Smooth muscle cell (in vitro differentiated cells): Measurements from ENCODE around the gene FLVCR2. TPM values are rescaled to one million over a fixed set of nuclear protein-coding genes. Genes with fewer than 3 reads are reported as not detected.

Experiments
- DNase-seq: peaks from one replicate; lab custom pipeline; 2025; ENCODE audit not compliant: unreplicated experiment; lab: John Stamatoyannopoulos, UW
- H2AFZ ChIP-seq: fragments of 200-600 bp; sonication (generic); 2 replicates; pipeline ENCODE4 v1.6.0; 2016; ENCODE audit warnings: antibody characterized with exemption, low read depth, mild to moderate bottlenecking
- H3F3A ChIP-seq: fragments of 200-600 bp; sonication (generic); 2 replicates; pipeline ENCODE4 v1.6.0; 2017; ENCODE audit warnings: antibody characterized with exemption, low read depth
- H3K27ac ChIP-seq: fragments of 200-600 bp; sonication (generic); 2 replicates; pipeline ENCODE4 v1.5.1; 2016; ENCODE audit warnings: low read depth, mild to moderate bottlenecking
- H3K27me3 ChIP-seq: fragments of 200-600 bp; sonication (generic); 2 replicates; pipeline ENCODE4 v1.6.1; 2016; ENCODE audit warnings: low read depth, mild to moderate bottlenecking
- H3K36me3 ChIP-seq: fragments of 200-600 bp; sonication (generic); 2 replicates; pipeline ENCODE4 v1.5.1; 2016; ENCODE audit warnings: low read depth
- H3K4me1 ChIP-seq: fragments of 200-600 bp; sonication (generic); 2 replicates; pipeline ENCODE4 v1.5.1; 2016; ENCODE audit warnings: low read depth
- H3K4me2 ChIP-seq: fragments of 200-600 bp; sonication (generic); 2 replicates; pipeline ENCODE4 v1.6.0; 2016; ENCODE audit warnings: mild to moderate bottlenecking
- H3K4me3 ChIP-seq: fragments of 200-600 bp; sonication (generic); 2 replicates; pipeline ENCODE4 v1.5.1; 2016; ENCODE audit warnings: mild to moderate bottlenecking
- H3K79me2 ChIP-seq: fragments of 200-600 bp; sonication (generic); 2 replicates; pipeline ENCODE4 v1.6.0; 2016; ENCODE audit warnings: low read depth, mild to moderate bottlenecking
- H3K9ac ChIP-seq: fragments of 200-600 bp; sonication (generic); 2 replicates; pipeline ENCODE4 v1.6.0; 2016; ENCODE audit warnings: low read depth
- H3K9me3 ChIP-seq: fragments of 200-600 bp; sonication (generic); replicated peaks from 2 replicates; pipeline ENCODE4 v1.5.1; 2016; ENCODE audit warnings: low read depth
- H4K20me1 ChIP-seq: fragments of 200-600 bp; sonication (generic); 2 replicates; pipeline ENCODE4 v1.6.0; 2016; ENCODE audit warnings: low read depth
- WGBS: methylation state at CpG from one replicate; pipeline ENCODE4 v1.1.7; 2016; ENCODE audit warnings: low lambda C conversion rate; 5-methylcytosine and 5-hydroxymethylcytosine counted together
- polyA plus RNA-seq: library from polyadenylated mRNA; unstranded; fragments of >200 nt; fragmentation: Nextera tagmentation; extraction: Ambion mirVana; gene quantifications from 2 replicates; pipeline ENCODE4 v1.2.1, GENCODE V29; 2016
- small RNA-seq: library from RNA; depleted of rRNA; stranded (forward); fragments of <200 nt; gene quantifications from one replicate; pipeline ENCODE3, GENCODE V24; 2014
- total RNA-seq: library from RNA; depleted of rRNA; stranded (reverse); fragments of >200 nt; gene quantifications from 2 replicates; pipeline ENCODE4 v1.2.3, GENCODE V29; 2014
- TF ChIP-seq, protein P1 (sequence below): fragments of 200-600 bp; sonication (generic); IDR thresholded peaks from 2 replicates; pipeline ENCODE4 v1.5.1; 2017; ENCODE audit warnings: borderline replicate concordance, mild to moderate bottlenecking, antibody characterized with exemption; ENCODE audit not compliant: insufficient read depth, poor library complexity, severe bottlenecking

Gene FLVCR2
- total and polyA plus RNA-seq, 2 experiments from 2014 or later = 3.0 to 13.3 TPM

GRCh38 chr14:75697386-75697785, 119.0 kb downstream of the FLVCR2 start:
- no peaks in the 10 kb centered on the region for H4K20me1 ChIP-seq
- no peaks in the 10 kb centered on the region for H3K79me2 ChIP-seq
- no peak overlapping the region for H3K27ac ChIP-seq
- no peaks in the 10 kb centered on the region for H3F3A ChIP-seq
- no peak overlapping the region for H3K4me3 ChIP-seq
- no peak overlapping the region for H3K4me2 ChIP-seq
- H3K9me3 ChIP-seq = no peaks in the 10 kb centered on the region
- TF ChIP-seq, protein P1, sequence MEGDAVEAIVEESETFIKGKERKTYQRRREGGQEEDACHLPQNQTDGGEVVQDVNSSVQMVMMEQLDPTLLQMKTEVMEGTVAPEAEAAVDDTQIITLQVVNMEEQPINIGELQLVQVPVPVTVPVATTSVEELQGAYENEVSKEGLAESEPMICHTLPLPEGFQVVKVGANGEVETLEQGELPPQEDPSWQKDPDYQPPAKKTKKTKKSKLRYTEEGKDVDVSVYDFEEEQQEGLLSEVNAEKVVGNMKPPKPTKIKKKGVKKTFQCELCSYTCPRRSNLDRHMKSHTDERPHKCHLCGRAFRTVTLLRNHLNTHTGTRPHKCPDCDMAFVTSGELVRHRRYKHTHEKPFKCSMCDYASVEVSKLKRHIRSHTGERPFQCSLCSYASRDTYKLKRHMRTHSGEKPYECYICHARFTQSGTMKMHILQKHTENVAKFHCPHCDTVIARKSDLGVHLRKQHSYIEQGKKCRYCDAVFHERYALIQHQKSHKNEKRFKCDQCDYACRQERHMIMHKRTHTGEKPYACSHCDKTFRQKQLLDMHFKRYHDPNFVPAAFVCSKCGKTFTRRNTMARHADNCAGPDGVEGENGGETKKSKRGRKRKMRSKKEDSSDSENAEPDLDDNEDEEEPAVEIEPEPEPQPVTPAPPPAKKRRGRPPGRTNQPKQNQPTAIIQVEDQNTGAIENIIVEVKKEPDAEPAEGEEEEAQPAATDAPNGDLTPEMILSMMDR = no peak
- peaks cover 10% of the 10 kb centered on the region for H3K36me3 ChIP-seq
- no peak overlapping the region for H3K9ac ChIP-seq
- no peak for DNase-seq
- 78% methylated on average over 1 of the region's 1 CpG for WGBS
- no peak overlapping the region for H2AFZ ChIP-seq
- H3K4me1 ChIP-seq = peaks cover 2% of the 10 kb centered on the region
- no peaks in the 10 kb centered on the region for H3K27me3 ChIP-seq

Small RNA genes within 50 kb of the gene (small RNA-seq; reads per million reads assigned to genes)
- gene RNA5SP387 = not detected

Other genes starting within 250 kb of the FLVCR2 start
- gene JDP2, start 150.6 kb upstream of the FLVCR2 start, total RNA-seq = 70.3 and 71.2 TPM in 2 replicates
- gene JDP2, start 150.6 kb upstream of the FLVCR2 start, polyA plus RNA-seq = 98.9 and 126 TPM in 2 replicates
- not detected in 2 replicates for gene BATF, start 56.2 kb upstream of the FLVCR2 start, total RNA-seq
- gene BATF, start 56.2 kb upstream of the FLVCR2 start, polyA plus RNA-seq = not detected in 2 replicates
- 34.6 and 35.0 TPM in 2 replicates for gene ERG28, start 82.3 kb downstream of the FLVCR2 start, total RNA-seq
- gene ERG28, start 82.3 kb downstream of the FLVCR2 start, polyA plus RNA-seq = 44.9 and 45.2 TPM in 2 replicates
- 28.4 and 38.0 TPM in 2 replicates for gene TTLL5, start 82.6 kb downstream of the FLVCR2 start, total RNA-seq
- 12.6 and 16.2 TPM in 2 replicates for gene TTLL5, start 82.6 kb downstream of the FLVCR2 start, polyA plus RNA-seq